ENCODE results near the gene TRIM74. TPM values are rescaled to one million over a fixed set of nuclear protein-coding genes. Genes with fewer than 3 reads are reported as not detected.
"Not testable (repeated sequence)": the region's sequence is repeated elsewhere in the genome, so short reads cannot be mapped to it uniquely, and the experiment has no call there.

The TRIM74 gene
- total RNA-seq, 1 donor from 2014 or later, result 0.26 TPM

- H3K27me3 ChIP-seq (ENCODE audit: control insufficient read depth, insufficient read depth, low read length); DNase-seq (ENCODE audit: low read depth); H3K36me3 ChIP-seq (ENCODE audit: control insufficient read depth, insufficient read depth, low read length); FAIRE-seq; H3K4me3 ChIP-seq (ENCODE audit: low read depth, low read length): not testable (repeated sequence)
Observed at GRCh38 chr7:72969688-72970087, 422 bp upstream of the TRIM74 start.

DNA sequence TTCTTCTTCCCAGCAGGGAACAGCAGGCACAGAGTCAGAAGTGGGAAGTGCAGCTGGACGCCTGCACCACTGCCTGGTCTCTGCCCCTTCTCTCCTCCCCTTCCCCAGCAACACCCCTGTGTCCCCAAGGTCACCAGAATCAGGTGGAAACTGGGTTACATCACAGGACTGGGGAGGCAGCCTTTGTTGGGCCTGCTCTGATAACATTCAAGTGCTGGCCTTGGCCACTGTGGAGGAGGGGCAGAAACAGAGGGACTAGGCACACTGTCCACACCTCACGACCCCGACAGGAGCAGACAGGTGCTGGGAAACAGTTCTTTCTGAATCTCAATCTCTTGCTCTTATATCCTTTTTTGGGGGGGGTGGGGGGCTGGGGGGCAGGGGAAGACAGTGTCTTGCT is 2.4 kb downstream of the TRIM74 start:
- H3K36me3 ChIP-seq (ENCODE audit: control insufficient read depth, insufficient read depth, low read length); H3K4me3 ChIP-seq (ENCODE audit: low read depth, low read length); H3K27me3 ChIP-seq (ENCODE audit: control insufficient read depth, insufficient read depth, low read length); DNase-seq (ENCODE audit: low read depth); FAIRE-seq: not testable (repeated sequence)

- FAIRE-seq; H3K4me3 ChIP-seq (ENCODE audit: low read depth, low read length); DNase-seq (ENCODE audit: low read depth); H3K27me3 ChIP-seq (ENCODE audit: control insufficient read depth, insufficient read depth, low read length); H3K36me3 ChIP-seq (ENCODE audit: control insufficient read depth, insufficient read depth, low read length): not testable (repeated sequence)
Observed at GRCh38 chr7:72965186-72965975, 3.9 kb downstream of the TRIM74 start.

DNA sequence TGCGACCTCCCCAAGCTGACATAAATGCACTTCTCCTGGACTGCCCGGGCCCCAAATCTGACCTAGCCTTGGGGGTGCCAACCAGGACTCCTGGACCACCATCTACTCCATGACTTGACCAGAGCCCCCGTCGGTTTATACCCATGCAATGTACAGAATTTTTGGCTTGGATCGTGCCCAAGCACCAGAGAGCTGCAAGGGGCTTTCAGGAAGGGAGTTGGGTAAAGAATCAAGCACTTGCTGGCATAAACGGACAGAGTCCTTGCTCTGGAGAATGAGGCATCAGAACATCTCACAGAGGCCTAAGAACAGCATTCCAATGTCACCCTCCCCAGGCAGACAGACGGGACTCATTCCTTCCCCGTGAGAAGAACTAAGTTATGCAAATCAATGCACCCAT is 6.2 kb downstream of the TRIM74 start:
- FAIRE-seq; H3K36me3 ChIP-seq (ENCODE audit: control insufficient read depth, insufficient read depth, low read length); DNase-seq (ENCODE audit: low read depth); H3K27me3 ChIP-seq (ENCODE audit: control insufficient read depth, insufficient read depth, low read length); H3K4me3 ChIP-seq (ENCODE audit: low read depth, low read length): not testable (repeated sequence)

- H3K27me3 ChIP-seq (ENCODE audit: control insufficient read depth, insufficient read depth, low read length); FAIRE-seq; H3K4me3 ChIP-seq (ENCODE audit: low read depth, low read length); H3K36me3 ChIP-seq (ENCODE audit: control insufficient read depth, insufficient read depth, low read length); DNase-seq (ENCODE audit: low read depth): not testable (repeated sequence)
Observed at GRCh38 chr7:72961346-72961650, 8.0 kb downstream of the TRIM74 start.

GRCh38 chr7:72960626-72961345 is 8.5 kb downstream of the TRIM74 start:
- DNase-seq (ENCODE audit: low read depth); H3K27me3 ChIP-seq (ENCODE audit: control insufficient read depth, insufficient read depth, low read length); FAIRE-seq; H3K36me3 ChIP-seq (ENCODE audit: control insufficient read depth, insufficient read depth, low read length); H3K4me3 ChIP-seq (ENCODE audit: low read depth, low read length): not testable (repeated sequence)

- not testable (repeated sequence) for H3K27me3 ChIP-seq (ENCODE audit: control insufficient read depth, insufficient read depth, low read length); H3K36me3 ChIP-seq (ENCODE audit: control insufficient read depth, insufficient read depth, low read length); FAIRE-seq; H3K4me3 ChIP-seq (ENCODE audit: low read depth, low read length); DNase-seq (ENCODE audit: low read depth)
Observed at GRCh38 chr7:72960029-72960428, 9.2 kb downstream of the TRIM74 start.

GRCh38 chr7:72954563-72955198 is 14.6 kb downstream of the TRIM74 start:
- not testable (repeated sequence) for FAIRE-seq; H3K36me3 ChIP-seq (ENCODE audit: control insufficient read depth, insufficient read depth, low read length); DNase-seq (ENCODE audit: low read depth); H3K27me3 ChIP-seq (ENCODE audit: control insufficient read depth, insufficient read depth, low read length)
- peak overlapping the region; percentile 31 for H3K4me3 ChIP-seq (ENCODE audit: low read depth, low read length)

DNA sequence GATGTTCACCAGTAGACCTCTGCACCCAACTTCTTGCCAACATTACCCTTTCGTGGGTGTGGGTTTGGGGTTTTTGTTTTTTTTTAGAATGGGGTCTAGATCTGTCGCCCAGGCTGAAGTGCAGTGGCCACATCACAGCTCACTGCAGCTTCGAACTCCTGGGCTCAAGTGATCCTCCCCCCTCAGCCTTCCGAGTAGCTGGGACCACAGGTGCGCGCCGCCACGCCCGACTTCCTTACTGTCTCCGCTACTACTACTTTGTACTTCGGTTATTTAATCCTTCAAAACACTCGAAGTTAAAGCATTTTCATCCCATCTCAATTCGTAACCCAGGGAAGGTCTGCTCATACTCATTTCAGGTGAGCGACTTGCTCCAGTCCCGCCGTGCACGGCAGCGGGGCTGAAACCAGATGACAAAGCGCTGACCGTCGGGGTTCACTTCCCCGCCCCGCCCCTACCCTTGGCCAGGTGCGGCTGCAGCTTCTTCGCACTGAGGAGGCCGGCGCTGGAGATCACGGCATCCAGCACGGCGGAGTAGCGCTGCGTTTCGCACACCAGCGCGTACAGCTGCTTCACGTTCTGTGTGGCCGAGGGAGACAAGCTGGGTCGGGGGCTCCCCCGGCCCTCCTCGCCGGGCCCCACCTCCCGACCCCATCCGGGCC is 15.2 kb downstream of the TRIM74 start:
- H3K36me3 ChIP-seq (ENCODE audit: control insufficient read depth, insufficient read depth, low read length); FAIRE-seq; DNase-seq (ENCODE audit: low read depth); H3K27me3 ChIP-seq (ENCODE audit: control insufficient read depth, insufficient read depth, low read length): not testable (repeated sequence)
- H3K4me3 ChIP-seq (ENCODE audit: low read depth, low read length), result peak overlapping the region; percentile 31

GRCh38 chr7:72950432-72950831 is 18.8 kb downstream of the TRIM74 start:
- not testable (repeated sequence) for H3K4me3 ChIP-seq (ENCODE audit: low read depth, low read length); FAIRE-seq; H3K27me3 ChIP-seq (ENCODE audit: control insufficient read depth, insufficient read depth, low read length); H3K36me3 ChIP-seq (ENCODE audit: control insufficient read depth, insufficient read depth, low read length); DNase-seq (ENCODE audit: low read depth)

DNA sequence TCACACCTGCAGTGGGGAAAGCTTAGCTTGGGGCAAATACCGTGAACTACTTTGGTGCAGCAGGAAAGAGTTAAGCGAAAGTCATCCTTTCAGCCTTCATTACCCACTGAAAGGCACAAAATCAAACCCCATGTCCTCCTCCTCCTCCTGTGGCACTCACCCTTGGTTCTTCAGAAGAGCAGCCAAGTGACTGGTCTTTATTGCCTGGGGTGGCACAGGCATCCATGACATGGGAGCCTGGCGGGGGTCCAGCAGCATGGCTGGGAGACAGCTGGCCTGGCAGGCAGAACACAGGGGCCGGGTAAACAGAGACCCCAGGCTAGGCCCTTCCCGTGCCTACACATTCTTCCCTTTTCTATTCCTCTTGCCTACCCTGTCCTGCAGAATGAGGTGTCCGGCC is 19.6 kb downstream of the TRIM74 start:
- H3K36me3 ChIP-seq (ENCODE audit: control insufficient read depth, insufficient read depth, low read length); H3K4me3 ChIP-seq (ENCODE audit: low read depth, low read length); FAIRE-seq; DNase-seq (ENCODE audit: low read depth); H3K27me3 ChIP-seq (ENCODE audit: control insufficient read depth, insufficient read depth, low read length): not testable (repeated sequence)

DNA sequence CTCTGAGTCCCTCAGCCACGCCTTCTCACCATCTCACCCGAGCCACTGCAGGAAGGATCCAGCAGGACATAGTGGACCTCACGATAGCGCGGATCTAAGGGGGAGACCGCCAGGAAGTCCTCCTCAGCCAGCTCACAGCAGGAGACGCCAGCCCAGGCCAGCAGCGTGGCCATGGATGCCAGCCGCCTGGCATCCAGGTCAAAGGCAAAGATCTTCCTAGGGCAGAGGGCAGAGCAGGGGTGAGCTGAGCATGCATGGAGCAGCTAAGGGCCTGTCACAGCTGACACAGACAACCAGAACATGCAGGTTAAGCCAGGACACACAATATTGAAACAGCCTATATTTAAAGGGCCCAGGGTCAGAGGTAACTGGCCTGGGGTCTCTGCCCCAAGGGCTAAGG is 20.0 kb downstream of the TRIM74 start:
- H3K36me3 ChIP-seq (ENCODE audit: control insufficient read depth, insufficient read depth, low read length); H3K27me3 ChIP-seq (ENCODE audit: control insufficient read depth, insufficient read depth, low read length); H3K4me3 ChIP-seq (ENCODE audit: low read depth, low read length); FAIRE-seq; DNase-seq (ENCODE audit: low read depth): not testable (repeated sequence)

DNA sequence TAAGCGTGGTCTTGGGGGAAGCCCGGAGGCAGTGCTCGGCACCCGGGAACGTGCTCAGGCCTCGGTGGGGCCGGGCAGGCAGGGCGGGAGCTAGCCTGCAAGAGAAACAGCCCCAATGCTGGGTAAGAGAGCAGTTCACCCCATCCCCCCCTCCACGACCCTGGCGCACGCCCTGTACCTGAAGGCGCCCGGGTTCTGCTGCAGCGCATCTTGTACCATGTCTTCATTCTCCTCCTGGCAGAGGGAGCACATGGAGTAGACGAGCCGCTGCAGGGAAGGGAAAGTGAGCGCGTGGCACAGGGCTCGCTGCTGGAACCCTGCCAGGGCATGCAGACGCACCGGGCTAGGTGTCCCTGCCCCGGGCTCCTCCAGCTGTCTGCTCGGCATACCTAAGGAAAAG is 20.6 kb downstream of the TRIM74 start:
- H3K4me3 ChIP-seq (ENCODE audit: low read depth, low read length); H3K36me3 ChIP-seq (ENCODE audit: control insufficient read depth, insufficient read depth, low read length); H3K27me3 ChIP-seq (ENCODE audit: control insufficient read depth, insufficient read depth, low read length); DNase-seq (ENCODE audit: low read depth); FAIRE-seq: not testable (repeated sequence)

Measured in bronchial epithelial cell (primary cell).